Effector memory CD8-positive, alpha-beta T cell (primary cell): ENCODE data around the gene BHLHE23.

Experiments
- ATAC-seq: fragments of 150-1000 bp; cut with Tn5 transposase; replicated peaks from 2 replicates; pipeline ENCODE4 v1.10.0; 2021; ENCODE audit warnings: mild to moderate bottlenecking, moderate library complexity
- DNase-seq, 3 experiments: peaks; one replicate each; pipeline ENCODE4 v3.0.0; 2021
- H3K27ac Mint-ChIP-seq, 2 donors: one replicate each; pipeline ENCODE4 v1.8.0; 2022; ENCODE audit warnings: mild to moderate bottlenecking in 2 of 2, mixed read lengths in 2 of 2, moderate library complexity in 2 of 2
- H3K27me3 Mint-ChIP-seq, 2 donors: one replicate each; pipeline ENCODE4 v1.8.0; 2022; ENCODE audit warnings: mixed read lengths in 2 of 2
- H3K36me3 Mint-ChIP-seq: one replicate; pipeline ENCODE4 v1.8.0; 2022; ENCODE audit warnings: mild to moderate bottlenecking, moderate library complexity, mixed read lengths; ENCODE audit not compliant: insufficient read depth
- H3K4me1 Mint-ChIP-seq, 2 donors: one replicate each; pipeline ENCODE4 v1.8.0; 2022; ENCODE audit warnings: low read depth in 2 of 2, mixed read lengths in 2 of 2
- H3K4me3 Mint-ChIP-seq, 2 donors: one replicate each; pipeline ENCODE4 v1.8.0; 2022; ENCODE audit warnings: mild to moderate bottlenecking in 2 of 2, mixed read lengths in 2 of 2, moderate library complexity in 2 of 2
- H3K9me3 Mint-ChIP-seq, 2 donors: one replicate each; pipeline ENCODE4 v1.8.0; 2022; ENCODE audit warnings: mixed read lengths in 2 of 2

Gene BHLHE23

GRCh38 chr20:63048516-63049190, 41.9 kb upstream of the BHLHE23 start:
- Mint-ChIP-seq H3K36me3 (no peaks in the 10 kb centered on the region), H3K4me1 (no peaks in the 10 kb centered on the region), H3K9me3 (no peaks in the 10 kb centered on the region), H3K4me3 (no peak overlapping the region), H3K27ac (no peak overlapping the region), H3K27me3 (peaks cover 25 to 56% of the 10 kb centered on the region in 2 donors)
- DNase-seq (no peak), ATAC-seq (no peak)

- Mint-ChIP-seq H3K36me3 (no peaks in the 10 kb centered on the region), H3K4me3 (no peak overlapping the region), H3K4me1 (no peaks in the 10 kb centered on the region), H3K27ac (no peak overlapping the region), H3K27me3 (peaks cover 23 to 58% of the 10 kb centered on the region in 2 donors), H3K9me3 (no peaks in the 10 kb centered on the region)
- ATAC-seq: no peak
- no peak for DNase-seq
Measured at GRCh38 chr20:63047946-63048345, 41.2 kb upstream of the BHLHE23 start.

GRCh38 chr20:63047267-63047666, 40.5 kb upstream of the BHLHE23 start:
- DNase-seq: no peak
- no peaks in the 10 kb centered on the region for H3K9me3 Mint-ChIP-seq
- H3K36me3 Mint-ChIP-seq: no peaks in the 10 kb centered on the region
- H3K4me1 Mint-ChIP-seq: no peaks in the 10 kb centered on the region
- ATAC-seq: no peak
- no peak overlapping the region for H3K27ac Mint-ChIP-seq
- no peak overlapping the region for H3K4me3 Mint-ChIP-seq
- peaks cover 28 to 61% of the 10 kb centered on the region in 2 donors for H3K27me3 Mint-ChIP-seq

- no peak for DNase-seq
- ATAC-seq: no peak
- H3K4me3 Mint-ChIP-seq: no peak overlapping the region
- no peaks in the 10 kb centered on the region for H3K4me1 Mint-ChIP-seq
- no peak overlapping the region for H3K27ac Mint-ChIP-seq
- H3K27me3 Mint-ChIP-seq: peaks cover 28 to 61% of the 10 kb centered on the region in 2 donors
- no peaks in the 10 kb centered on the region for H3K9me3 Mint-ChIP-seq
- H3K36me3 Mint-ChIP-seq: no peaks in the 10 kb centered on the region
Measured at GRCh38 chr20:63046841-63047240, 40.1 kb upstream of the BHLHE23 start.

GRCh38 chr20:63045991-63046390, 39.2 kb upstream of the BHLHE23 start:
- no peaks in the 10 kb centered on the region for H3K4me1 Mint-ChIP-seq
- H3K36me3 Mint-ChIP-seq: no peaks in the 10 kb centered on the region
- no peak overlapping the region for H3K4me3 Mint-ChIP-seq
- no peaks in the 10 kb centered on the region for H3K9me3 Mint-ChIP-seq
- no peak overlapping the region for H3K27ac Mint-ChIP-seq
- peaks cover 26 to 54% of the 10 kb centered on the region in 2 donors for H3K27me3 Mint-ChIP-seq
- no peak for DNase-seq
- no peak for ATAC-seq

- Mint-ChIP-seq H3K9me3 (no peaks in the 10 kb centered on the region), H3K27me3 (peaks cover 32 to 56% of the 10 kb centered on the region in 2 donors), H3K4me3 (no peak overlapping the region), H3K36me3 (no peaks in the 10 kb centered on the region), H3K4me1 (no peaks in the 10 kb centered on the region), H3K27ac (no peak overlapping the region)
- DNase-seq: no peak
- ATAC-seq: no peak
Measured at GRCh38 chr20:63045401-63045800, 38.6 kb upstream of the BHLHE23 start.

- Mint-ChIP-seq H3K27ac (no peak overlapping the region), H3K27me3 (peaks cover 40 to 64% of the 10 kb centered on the region in 2 donors), H3K9me3 (no peaks in the 10 kb centered on the region), H3K36me3 (no peaks in the 10 kb centered on the region), H3K4me1 (no peaks in the 10 kb centered on the region), H3K4me3 (no peak overlapping the region)
- ATAC-seq (no peak), DNase-seq (no peak)
Measured at GRCh38 chr20:63044605-63045004, 37.8 kb upstream of the BHLHE23 start.

GRCh38 chr20:63044204-63044600, 37.4 kb upstream of the BHLHE23 start:
- no peaks in the 10 kb centered on the region for H3K4me1 Mint-ChIP-seq
- ATAC-seq: no peak
- no peaks in the 10 kb centered on the region for H3K9me3 Mint-ChIP-seq
- no peak for DNase-seq
- H3K27ac Mint-ChIP-seq: no peak overlapping the region
- no peak overlapping the region for H3K4me3 Mint-ChIP-seq
- H3K36me3 Mint-ChIP-seq: no peaks in the 10 kb centered on the region
- peaks cover 43 to 68% of the 10 kb centered on the region in 2 donors for H3K27me3 Mint-ChIP-seq

GRCh38 chr20:63043348-63044203, 36.8 kb upstream of the BHLHE23 start:
- DNase-seq (no peak), ATAC-seq (no peak)
- H3K9me3 Mint-ChIP-seq: no peaks in the 10 kb centered on the region
- no peak overlapping the region for H3K27ac Mint-ChIP-seq
- no peak overlapping the region for H3K4me3 Mint-ChIP-seq
- peaks cover 4% of the 10 kb centered on the region for H3K36me3 Mint-ChIP-seq
- peaks cover 43 to 70% of the 10 kb centered on the region in 2 donors for H3K27me3 Mint-ChIP-seq
- no peaks in the 10 kb centered on the region for H3K4me1 Mint-ChIP-seq

- DNase-seq (no peak), ATAC-seq (no peak)
- Mint-ChIP-seq H3K27me3 (peaks cover 43 to 75% of the 10 kb centered on the region in 2 donors), H3K36me3 (peaks cover 6% of the 10 kb centered on the region), H3K9me3 (no peaks in the 10 kb centered on the region), H3K27ac (no peak overlapping the region), H3K4me3 (no peak overlapping the region), H3K4me1 (no peaks in the 10 kb centered on the region)
Measured at GRCh38 chr20:63042448-63043071, 35.8 kb upstream of the BHLHE23 start.

- H3K27me3 Mint-ChIP-seq: peaks cover 46 to 74% of the 10 kb centered on the region in 2 donors
- no peak for ATAC-seq
- H3K9me3 Mint-ChIP-seq: no peaks in the 10 kb centered on the region
- DNase-seq: no peak
- no peak overlapping the region for H3K27ac Mint-ChIP-seq
- no peaks in the 10 kb centered on the region for H3K4me1 Mint-ChIP-seq
- peaks cover 8% of the 10 kb centered on the region for H3K36me3 Mint-ChIP-seq
- H3K4me3 Mint-ChIP-seq: no peak overlapping the region
Measured at GRCh38 chr20:63041776-63042175, 35.0 kb upstream of the BHLHE23 start.

GRCh38 chr20:63037669-63038268, 31.0 kb upstream of the BHLHE23 start:
- H3K4me1 Mint-ChIP-seq: peaks cover 4 to 6% of the 10 kb centered on the region in 2 donors
- DNase-seq (no peak), ATAC-seq (no peak)
- no peak overlapping the region for H3K27ac Mint-ChIP-seq
- H3K9me3 Mint-ChIP-seq: no peaks in the 10 kb centered on the region
- peaks cover 12% of the 10 kb centered on the region for H3K36me3 Mint-ChIP-seq
- H3K4me3 Mint-ChIP-seq: no peak overlapping the region
- peaks cover 56 to 74% of the 10 kb centered on the region in 2 donors for H3K27me3 Mint-ChIP-seq

GRCh38 chr20:63036291-63036690, 29.5 kb upstream of the BHLHE23 start:
- H3K9me3 Mint-ChIP-seq: no peaks in the 10 kb centered on the region
- no peak for DNase-seq
- H3K27me3 Mint-ChIP-seq: peaks cover 53 to 78% of the 10 kb centered on the region in 2 donors
- H3K4me3 Mint-ChIP-seq: no peak overlapping the region
- H3K36me3 Mint-ChIP-seq: peaks cover 12% of the 10 kb centered on the region
- no peak overlapping the region for H3K27ac Mint-ChIP-seq
- peaks cover 6 to 9% of the 10 kb centered on the region in 2 donors for H3K4me1 Mint-ChIP-seq
- no peak for ATAC-seq
